Kidney epithelial cell (primary cell): ENCODE results near the gene DAPK2. TPM values are rescaled to one million over a fixed set of nuclear protein-coding genes. Genes with fewer than 3 reads are reported as not detected.

ENCODE experiments used
- DNase-seq: peaks from one replicate; pipeline ENCODE4 v3.0.0-alpha.2; 2010; ENCODE audit warnings: low read depth
- H3K27me3 ChIP-seq: 2 replicates; pipeline ENCODE4 v1.6.0; 2011; ENCODE audit warnings: low read length; ENCODE audit not compliant: control insufficient read depth, insufficient read depth
- H3K36me3 ChIP-seq: 2 replicates; pipeline ENCODE4 v1.5.1; 2011; ENCODE audit warnings: low read length; ENCODE audit not compliant: control insufficient read depth, insufficient read depth
- H3K4me3 ChIP-seq: 2 replicates; pipeline ENCODE4 v1.5.1; 2011; ENCODE audit warnings: low read depth, mild to moderate bottlenecking, control low read depth, low read length
- total RNA-seq: library from RNA; depleted of rRNA; stranded (reverse); fragments of >200 nt; gene quantifications from 2 replicates; pipeline ENCODE4 v1.2.3, GENCODE V29; 2015
- TF ChIP-seq, protein P1 (sequence below): IDR thresholded peaks from 2 replicates; pipeline ENCODE4 v1.5.1; 2011; ENCODE audit warnings: mild to moderate bottlenecking, moderate library complexity, low read length, control low read depth, inconsistent platforms; ENCODE audit not compliant: insufficient read depth, poor library complexity, severe bottlenecking

DAPK2 gene
- total RNA-seq, result 0.21 and 1.4 TPM in 2 replicates

DNA sequence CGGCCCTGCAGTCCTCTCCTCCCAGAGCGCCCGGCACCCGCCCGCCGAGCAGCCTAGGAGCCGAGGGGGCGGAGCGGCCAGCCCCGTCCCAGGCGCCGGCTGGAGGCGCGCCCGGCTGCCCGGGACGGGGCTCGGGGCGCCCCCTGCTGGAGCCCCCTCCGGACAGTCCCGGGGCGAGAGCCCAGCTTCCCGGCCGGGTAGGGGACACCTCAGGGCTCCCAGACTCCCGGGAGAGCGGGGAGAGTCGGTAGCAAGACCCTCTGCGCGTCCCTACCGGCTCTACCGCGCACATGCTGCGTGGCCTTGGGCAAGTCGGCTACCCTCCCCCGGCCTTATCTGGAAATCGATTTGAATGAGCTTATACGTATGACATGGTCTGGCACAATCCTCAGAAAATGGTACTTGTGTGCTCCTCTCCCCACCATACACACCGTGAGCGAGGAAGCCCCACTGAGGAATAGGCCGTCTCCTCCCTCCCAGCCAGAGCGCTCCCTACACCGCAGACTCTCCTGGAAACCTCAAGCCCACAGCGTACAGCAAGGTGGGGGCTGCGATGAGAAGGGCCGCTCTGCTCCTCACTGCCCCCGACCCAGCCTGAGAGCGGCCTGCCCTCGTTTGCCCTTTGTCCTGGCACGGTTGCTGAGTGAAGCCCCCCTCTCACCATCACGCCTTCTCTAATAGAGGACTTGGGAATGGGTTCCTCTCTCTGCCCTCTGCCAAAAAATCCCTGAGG is at the start of gene DAPK2:
Gene DAPK2 (minus strand): TSS at position 65 of the 733 bp plus-strand sequence. CDS start 6,224 bp downstream, outside the sequence.
- peak; percentile 9 for DNase-seq
- peaks cover 11% of the 10 kb centered on the region for H3K27me3 ChIP-seq
- peak within 1 kb of the TSS; percentile 28 for H3K4me3 ChIP-seq
- TF ChIP-seq, protein P1, sequence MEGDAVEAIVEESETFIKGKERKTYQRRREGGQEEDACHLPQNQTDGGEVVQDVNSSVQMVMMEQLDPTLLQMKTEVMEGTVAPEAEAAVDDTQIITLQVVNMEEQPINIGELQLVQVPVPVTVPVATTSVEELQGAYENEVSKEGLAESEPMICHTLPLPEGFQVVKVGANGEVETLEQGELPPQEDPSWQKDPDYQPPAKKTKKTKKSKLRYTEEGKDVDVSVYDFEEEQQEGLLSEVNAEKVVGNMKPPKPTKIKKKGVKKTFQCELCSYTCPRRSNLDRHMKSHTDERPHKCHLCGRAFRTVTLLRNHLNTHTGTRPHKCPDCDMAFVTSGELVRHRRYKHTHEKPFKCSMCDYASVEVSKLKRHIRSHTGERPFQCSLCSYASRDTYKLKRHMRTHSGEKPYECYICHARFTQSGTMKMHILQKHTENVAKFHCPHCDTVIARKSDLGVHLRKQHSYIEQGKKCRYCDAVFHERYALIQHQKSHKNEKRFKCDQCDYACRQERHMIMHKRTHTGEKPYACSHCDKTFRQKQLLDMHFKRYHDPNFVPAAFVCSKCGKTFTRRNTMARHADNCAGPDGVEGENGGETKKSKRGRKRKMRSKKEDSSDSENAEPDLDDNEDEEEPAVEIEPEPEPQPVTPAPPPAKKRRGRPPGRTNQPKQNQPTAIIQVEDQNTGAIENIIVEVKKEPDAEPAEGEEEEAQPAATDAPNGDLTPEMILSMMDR, result peak; percentile 71
- no peaks in the 10 kb centered on the region for H3K36me3 ChIP-seq

- Histone ChIP-seq H3K36me3 (no peaks in the 10 kb centered on the region), H3K4me3 (peak overlapping the region; percentile 76), H3K27me3 (no peaks in the 10 kb centered on the region)
- DNase-seq, result no peak
- TF ChIP-seq, protein P1, result no peak
These were observed 49.1 kb upstream of the DAPK2 start for GRCh38 chr15:64095431-64095794.

GRCh38 chr15:64093627-64094417 is 47.5 kb upstream of the DAPK2 start, which contains the start of gene CIAO2A:
CIAO2A (minus strand) TSS chr15:64093838; CDS start chr15:64093768, 70 bp downstream.
- Histone ChIP-seq H3K4me3 (peak within 1 kb of the TSS; percentile 90), H3K27me3 (no peaks in the 10 kb centered on the region), H3K36me3 (no peaks in the 10 kb centered on the region)
- TF ChIP-seq, protein P1, result no peak
- DNase-seq, result peak; percentile 99

DNA sequence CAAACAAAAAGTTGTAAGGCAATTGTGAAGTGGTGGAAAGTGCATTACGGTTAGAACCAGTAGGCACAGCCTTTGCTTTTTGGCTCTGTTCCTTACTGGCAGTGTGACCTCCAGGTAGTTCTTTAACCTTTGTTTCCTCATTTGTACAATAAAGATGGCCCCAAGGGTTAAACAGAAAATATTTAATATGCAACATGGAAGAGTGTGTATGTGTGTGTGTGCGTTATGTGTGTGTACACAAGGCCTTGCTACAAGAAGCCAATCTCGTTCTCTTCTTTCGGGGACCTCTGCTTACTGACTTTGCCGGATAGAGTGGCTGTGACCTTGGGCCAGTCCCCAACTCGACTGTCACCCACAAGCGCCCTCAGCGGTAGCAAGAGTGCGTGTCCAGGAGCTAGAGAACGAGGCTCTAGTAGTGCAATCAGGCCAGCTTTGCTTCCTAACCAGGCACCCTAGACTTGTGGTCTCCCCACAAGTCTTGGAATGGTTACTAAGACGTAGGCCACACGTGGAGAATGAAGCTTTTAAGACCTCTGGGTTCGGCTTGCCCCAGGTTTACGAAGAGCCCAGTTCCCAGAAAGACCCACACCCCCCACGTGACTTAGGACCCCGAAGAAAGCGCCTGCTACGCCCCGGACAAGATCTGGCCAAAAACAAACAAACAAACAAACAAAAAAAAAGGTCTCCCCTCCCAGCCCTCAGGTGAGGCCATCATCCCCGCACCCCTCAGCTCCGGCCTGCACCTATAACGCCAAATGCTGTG is 46.8 kb upstream of the DAPK2 start:
- Histone ChIP-seq H3K27me3 (no peaks in the 10 kb centered on the region), H3K4me3 (peak overlapping the region; percentile 90), H3K36me3 (peaks cover 1% of the 10 kb centered on the region)
- DNase-seq, result no peak
- TF ChIP-seq, protein P1, result no peak

DNA sequence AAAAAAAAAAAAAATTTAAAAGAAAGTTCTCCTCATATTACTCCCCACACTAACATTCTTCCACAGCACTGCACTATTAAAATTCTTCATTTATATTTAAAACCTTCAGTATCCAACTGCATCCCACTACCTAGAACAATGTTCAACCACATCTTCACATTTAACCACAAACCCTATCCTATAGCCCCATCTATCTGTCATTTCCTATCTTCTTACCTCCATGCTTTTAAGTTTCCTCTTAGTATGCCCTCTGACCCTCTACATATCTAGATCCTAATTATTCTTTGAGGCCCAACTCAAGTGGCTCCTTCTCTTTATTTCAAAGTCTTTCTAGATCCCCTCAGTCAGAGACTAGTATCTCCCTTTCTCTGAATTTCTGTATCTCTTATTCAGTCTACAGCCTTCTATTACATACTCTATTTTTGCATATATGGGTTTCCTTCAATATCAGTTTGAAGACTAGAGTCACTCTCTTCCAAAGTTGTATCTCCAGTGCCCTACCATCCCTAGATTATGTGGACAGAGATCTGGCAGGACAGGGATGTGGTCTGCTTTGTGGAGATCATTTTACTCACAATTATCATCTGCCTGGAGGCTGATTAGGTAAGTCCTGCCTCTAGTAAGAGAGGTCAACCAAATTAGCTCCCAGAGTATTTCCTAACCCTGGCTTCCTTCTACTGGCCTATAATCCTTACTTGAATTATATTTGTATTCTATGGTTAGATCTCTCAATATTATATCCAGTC is 46.0 kb upstream of the DAPK2 start:
- Histone ChIP-seq H3K4me3 (no peak overlapping the region), H3K27me3 (no peaks in the 10 kb centered on the region), H3K36me3 (peaks cover 1% of the 10 kb centered on the region)
- TF ChIP-seq, protein P1, result no peak
- DNase-seq, result no peak
